Activated CD8-positive, alpha-beta T cell treated with anti-CD3 and anti-CD28 coated beads, Interleukin-2, amount 10 ng/mL, durations not matched to agents 7 days and 5 days (primary cell): ENCODE data around the gene SNX5. TPM values are rescaled to one million over a fixed set of nuclear protein-coding genes. Genes with fewer than 3 reads are reported as not detected.
A peak's percentile ranks its signal among the peaks of the same experiment; 100 is the strongest.

ENCODE experiments used
- ATAC-seq: fragments of 150-1000 bp; cut with Tn5 transposase; one replicate; pipeline ENCODE4 v1.10.0; 2021; ENCODE audit warnings: moderate library complexity
- CTCF ChIA-PET: fragments of 350-600 bp; sonication (Branson Sonifier 250); formaldehyde crosslinking; loops from one replicate; lab custom pipeline; 2021; ENCODE audit warnings: antibody characterized with exemption; lab: Charles Lee
- POLR2A ChIA-PET: fragments of 350-600 bp; sonication (Branson Sonifier 250); formaldehyde crosslinking; loops from one replicate; lab custom pipeline; 2021; ENCODE audit warnings: antibody characterized with exemption; lab: Charles Lee
- DNase-seq: peaks from one replicate; pipeline ENCODE4 v3.0.0-alpha.2; 2020
- H3K27ac Mint-ChIP-seq: one replicate; pipeline ENCODE4 v1.8.0; 2021; ENCODE audit warnings: mild to moderate bottlenecking, mixed read lengths
- H3K27me3 Mint-ChIP-seq: one replicate; pipeline ENCODE4 v1.8.0; 2021; ENCODE audit warnings: low read depth, mixed read lengths
- H3K36me3 Mint-ChIP-seq: one replicate; pipeline ENCODE4 v1.8.0; 2021; ENCODE audit warnings: low read depth, mixed read lengths
- H3K4me1 Mint-ChIP-seq: one replicate; pipeline ENCODE4 v1.8.0; 2021; ENCODE audit warnings: low read depth, mixed read lengths
- H3K4me3 Mint-ChIP-seq: one replicate; pipeline ENCODE4 v1.8.0; 2021; ENCODE audit warnings: mild to moderate bottlenecking, mixed read lengths
- H3K9me3 Mint-ChIP-seq: one replicate; pipeline ENCODE4 v1.8.0; 2022; ENCODE audit warnings: mixed read lengths; ENCODE audit not compliant: insufficient read depth
- total RNA-seq, 2 experiments: library from RNA; stranded (reverse); gene quantifications; one replicate each; pipeline ENCODE4 v1.2.3, GENCODE V29; 2021

SNX5 gene
- total RNA-seq = 100 to 1,000 TPM; 168 to 177 TPM

GRCh38 chr20:17968366-17969277 is at the start of gene SNX5, which contains the start of gene MGME1:
TSS of gene SNX5 (minus strand) at chr20:17968794. CDS start at chr20:17968425, 369 bp downstream.
TSS of gene MGME1 (plus strand) at chr20:17969018. CDS start at chr20:17969860, 842 bp downstream.
- Mint-ChIP-seq H3K27ac (peak within 1 kb of the TSS; percentile 99), H3K4me1 (peaks cover 49% of the 10 kb centered on the region), H3K36me3 (peaks cover 81% of the 10 kb centered on the region), H3K9me3 (no peaks in the 10 kb centered on the region), H3K4me3 (peak within 1 kb of the TSS; percentile 99), H3K27me3 (no peaks in the 10 kb centered on the region)
- peak; percentile 100 for DNase-seq
- peak; percentile 94 for ATAC-seq
- POLR2A ChIA-PET = interaction anchor here (0.7 to 7.2 kb wide), 8 partner anchors 12 to 539 kb away, joined by 3 to 62 read pairs (median 10); partner anchors contain the start of genes KAT14, PET117 and RRBP1
- CTCF ChIA-PET = interaction anchor here (1.0 to 9.5 kb wide), 7 partner anchors 10 to 286 kb away, joined by 4 to 100 read pairs (median 10); partner anchors contain the start of gene RRBP1

- no peak overlapping the region for H3K4me3 Mint-ChIP-seq
These were observed 49.5 kb upstream of the SNX5 start for GRCh38 chr20:18018100-18018499.

GRCh38 chr20:18016772-18017171 is 48.2 kb upstream of the SNX5 start:
- DNase-seq (no peak), ATAC-seq (no peak)
- Mint-ChIP-seq H3K9me3 (no peaks in the 10 kb centered on the region), H3K27me3 (peaks cover 4% of the 10 kb centered on the region), H3K4me1 (no peaks in the 10 kb centered on the region), H3K4me3 (no peak overlapping the region), H3K36me3 (no peaks in the 10 kb centered on the region), H3K27ac (no peak overlapping the region)
- CTCF ChIA-PET = interaction anchor here (1.4 kb wide), 1 partner anchor 512 kb away, joined by 4 read pairs; no protein-coding TSS in a partner anchor
- POLR2A ChIA-PET = no interaction called here

More at GRCh38 chr20:18018100-18018499, 49.5 kb upstream of the SNX5 start:
- H3K9me3 Mint-ChIP-seq = no peaks in the 10 kb centered on the region
- no peaks in the 10 kb centered on the region for H3K4me1 Mint-ChIP-seq
- no peaks in the 10 kb centered on the region for H3K36me3 Mint-ChIP-seq
- H3K27ac Mint-ChIP-seq = no peak overlapping the region
- POLR2A ChIA-PET = no interaction called here
- CTCF ChIA-PET = interaction anchor here (1.4 kb wide), 1 partner anchor 514 kb away, joined by 4 read pairs; no protein-coding TSS in a partner anchor
- H3K27me3 Mint-ChIP-seq = peaks cover 4% of the 10 kb centered on the region
- DNase-seq (no peak), ATAC-seq (no peak)

GRCh38 chr20:18014411-18014810 is 45.8 kb upstream of the SNX5 start:
- CTCF ChIA-PET = no interaction called here
- ATAC-seq (no peak), DNase-seq (no peak)
- no peak overlapping the region for H3K4me3 Mint-ChIP-seq
- H3K9me3 Mint-ChIP-seq = no peaks in the 10 kb centered on the region
- POLR2A ChIA-PET = no interaction called here
- no peak overlapping the region for H3K27ac Mint-ChIP-seq
- no peaks in the 10 kb centered on the region for H3K4me1 Mint-ChIP-seq
- peaks cover 4% of the 10 kb centered on the region for H3K27me3 Mint-ChIP-seq
- no peaks in the 10 kb centered on the region for H3K36me3 Mint-ChIP-seq

GRCh38 chr20:18012901-18013300 is 44.3 kb upstream of the SNX5 start:
- no peak overlapping the region for H3K4me3 Mint-ChIP-seq
- POLR2A ChIA-PET = no interaction called here
- CTCF ChIA-PET = no interaction called here
- H3K27ac Mint-ChIP-seq = no peak overlapping the region
- H3K9me3 Mint-ChIP-seq = no peaks in the 10 kb centered on the region
- no peaks in the 10 kb centered on the region for H3K36me3 Mint-ChIP-seq
- H3K4me1 Mint-ChIP-seq = no peaks in the 10 kb centered on the region
- no peaks in the 10 kb centered on the region for H3K27me3 Mint-ChIP-seq
- ATAC-seq (no peak), DNase-seq (no peak)

- no peaks in the 10 kb centered on the region for H3K36me3 Mint-ChIP-seq
- CTCF ChIA-PET = no interaction called here
- H3K4me1 Mint-ChIP-seq = no peaks in the 10 kb centered on the region
- H3K4me3 Mint-ChIP-seq = no peak overlapping the region
- POLR2A ChIA-PET = no interaction called here
- H3K27ac Mint-ChIP-seq = no peak overlapping the region
- no peaks in the 10 kb centered on the region for H3K9me3 Mint-ChIP-seq
- DNase-seq = no peak
- ATAC-seq = no peak
- H3K27me3 Mint-ChIP-seq = no peaks in the 10 kb centered on the region
These were observed 43.5 kb upstream of the SNX5 start for GRCh38 chr20:18011951-18012645.

GRCh38 chr20:18011482-18011881 is 42.9 kb upstream of the SNX5 start:
- Mint-ChIP-seq H3K9me3 (no peaks in the 10 kb centered on the region), H3K4me1 (no peaks in the 10 kb centered on the region), H3K27ac (no peak overlapping the region), H3K27me3 (no peaks in the 10 kb centered on the region), H3K36me3 (no peaks in the 10 kb centered on the region), H3K4me3 (no peak overlapping the region)
- POLR2A ChIA-PET = no interaction called here
- ATAC-seq = no peak
- CTCF ChIA-PET = no interaction called here
- no peak for DNase-seq

GRCh38 chr20:18009116-18009515 is 40.5 kb upstream of the SNX5 start:
- no peaks in the 10 kb centered on the region for H3K9me3 Mint-ChIP-seq
- ATAC-seq (no peak), DNase-seq (no peak)
- no peak overlapping the region for H3K4me3 Mint-ChIP-seq
- CTCF ChIA-PET = no interaction called here
- H3K4me1 Mint-ChIP-seq = no peaks in the 10 kb centered on the region
- no peaks in the 10 kb centered on the region for H3K27me3 Mint-ChIP-seq
- POLR2A ChIA-PET = no interaction called here
- H3K27ac Mint-ChIP-seq = no peak overlapping the region
- no peaks in the 10 kb centered on the region for H3K36me3 Mint-ChIP-seq

- H3K36me3 Mint-ChIP-seq = no peaks in the 10 kb centered on the region
- ChIA-PET POLR2A (no interaction called here), CTCF (no interaction called here)
- H3K4me3 Mint-ChIP-seq = no peak overlapping the region
- DNase-seq = no peak
- H3K9me3 Mint-ChIP-seq = no peaks in the 10 kb centered on the region
- H3K4me1 Mint-ChIP-seq = no peaks in the 10 kb centered on the region
- no peaks in the 10 kb centered on the region for H3K27me3 Mint-ChIP-seq
- H3K27ac Mint-ChIP-seq = no peak overlapping the region
- no peak for ATAC-seq
These were observed 39.1 kb upstream of the SNX5 start for GRCh38 chr20:18007534-18008292.

- Mint-ChIP-seq H3K9me3 (no peaks in the 10 kb centered on the region), H3K27ac (no peak overlapping the region), H3K4me3 (no peak overlapping the region), H3K27me3 (no peaks in the 10 kb centered on the region), H3K36me3 (no peaks in the 10 kb centered on the region), H3K4me1 (no peaks in the 10 kb centered on the region)
- ChIA-PET CTCF (no interaction called here), POLR2A (no interaction called here)
- ATAC-seq (no peak), DNase-seq (no peak)
These were observed 38.1 kb upstream of the SNX5 start for GRCh38 chr20:18006684-18007083.

GRCh38 chr20:18005990-18006364 is 37.4 kb upstream of the SNX5 start:
- H3K36me3 Mint-ChIP-seq = no peaks in the 10 kb centered on the region
- H3K27ac Mint-ChIP-seq = no peak overlapping the region
- ATAC-seq (no peak), DNase-seq (no peak)
- H3K4me1 Mint-ChIP-seq = no peaks in the 10 kb centered on the region
- no peak overlapping the region for H3K4me3 Mint-ChIP-seq
- ChIA-PET POLR2A (no interaction called here), CTCF (no interaction called here)
- H3K27me3 Mint-ChIP-seq = no peaks in the 10 kb centered on the region
- no peaks in the 10 kb centered on the region for H3K9me3 Mint-ChIP-seq
